Measurements from ENCODE around the gene MPP2. TPM values are rescaled to one million over a fixed set of nuclear protein-coding genes. Genes with fewer than 3 reads are reported as not detected.

The MPP2 gene
- total and polyA plus RNA-seq, 2 donors from 2014 or later = 1.2 to 2.7 TPM

- no peak for TF ChIP-seq CTCF (IDR thresholded peaks at IDR 0.05; ENCODE audit: borderline replicate concordance, extremely low read depth, insufficient read depth)
- intact Hi-C loops (cut with DNase I) = no loop called here
- Histone ChIP-seq H3K27ac (ENCODE audit: low read depth in 2 of 2, low read length in 2 of 2) (no peak overlapping the region), H3K9ac (ENCODE audit: low read length in 3 of 3) (no peak overlapping the region), H3K27me3 (ENCODE audit: control insufficient read depth, insufficient read depth, low read length) (no peaks in the 10 kb centered on the region), H3K4me1 (ENCODE audit: control insufficient read depth in 2 of 3, insufficient read depth in 2 of 3, low read depth in 1 of 3, low read length in 3 of 3) (peaks cover 0 to 2% (median 0%) of the 10 kb centered on the region in 3 donors), H3K9me3 (ENCODE audit: control insufficient read depth in 2 of 3, insufficient read depth in 1 of 3, low read length in 3 of 3) (no peaks in the 10 kb centered on the region), H3K4me3 (ENCODE audit: low read length in 3 of 3) (no peak overlapping the region), H3K36me3 (ENCODE audit: control insufficient read depth in 2 of 3, insufficient read depth in 3 of 3, low read length in 3 of 3) (no peaks in the 10 kb centered on the region)
- FAIRE-seq (no peak), DNase-seq (no peak)
Observed at GRCh38 chr17:43882761-43883415, 24.4 kb downstream of the MPP2 start.

- no peak overlapping the region for H3K4me3 ChIP-seq (ENCODE audit: low read length in 3 of 3)
- intact Hi-C loops (cut with DNase I) = no loop called here
Observed at GRCh38 chr17:43881758-43882505, 25.4 kb downstream of the MPP2 start.

GRCh38 chr17:43881181-43881580, 26.2 kb downstream of the MPP2 start:
- H3K4me1 ChIP-seq (ENCODE audit: control insufficient read depth in 2 of 3, insufficient read depth in 2 of 3, low read depth in 1 of 3, low read length in 3 of 3) = peaks cover 0 to 2% (median 0%) of the 10 kb centered on the region in 3 donors
- no peak overlapping the region for H3K4me3 ChIP-seq (ENCODE audit: low read length in 3 of 3)
- no peak overlapping the region for H3K27ac ChIP-seq (ENCODE audit: low read depth in 2 of 2, low read length in 2 of 2)
- no peak for TF ChIP-seq CTCF (IDR thresholded peaks at IDR 0.05; ENCODE audit: borderline replicate concordance, extremely low read depth, insufficient read depth)
- no peaks in the 10 kb centered on the region for H3K9me3 ChIP-seq (ENCODE audit: control insufficient read depth in 2 of 3, insufficient read depth in 1 of 3, low read length in 3 of 3)
- FAIRE-seq (no peak), DNase-seq (peak in 1 of 5 donors; percentile 66)
- no peaks in the 10 kb centered on the region for H3K36me3 ChIP-seq (ENCODE audit: control insufficient read depth in 2 of 3, insufficient read depth in 3 of 3, low read length in 3 of 3)
- no peak overlapping the region for H3K9ac ChIP-seq (ENCODE audit: low read length in 3 of 3)
- H3K27me3 ChIP-seq (ENCODE audit: control insufficient read depth, insufficient read depth, low read length) = no peaks in the 10 kb centered on the region
- intact Hi-C loops (cut with DNase I) = no loop called here

More at GRCh38 chr17:43881758-43882505, 25.4 kb downstream of the MPP2 start:
- peaks cover 0 to 2% (median 0%) of the 10 kb centered on the region in 3 donors for H3K4me1 ChIP-seq (ENCODE audit: control insufficient read depth in 2 of 3, insufficient read depth in 2 of 3, low read depth in 1 of 3, low read length in 3 of 3)
- H3K9me3 ChIP-seq (ENCODE audit: control insufficient read depth in 2 of 3, insufficient read depth in 1 of 3, low read length in 3 of 3) = no peaks in the 10 kb centered on the region
- TF ChIP-seq CTCF (IDR thresholded peaks at IDR 0.05; ENCODE audit: borderline replicate concordance, extremely low read depth, insufficient read depth) = no peak
- FAIRE-seq = no peak
- H3K36me3 ChIP-seq (ENCODE audit: control insufficient read depth in 2 of 3, insufficient read depth in 3 of 3, low read length in 3 of 3) = no peaks in the 10 kb centered on the region
- no peak overlapping the region for H3K9ac ChIP-seq (ENCODE audit: low read length in 3 of 3)
- no peak for DNase-seq
- H3K27me3 ChIP-seq (ENCODE audit: control insufficient read depth, insufficient read depth, low read length) = no peaks in the 10 kb centered on the region
- H3K27ac ChIP-seq (ENCODE audit: low read depth in 2 of 2, low read length in 2 of 2) = no peak overlapping the region
